HK-2 (cell line): ENCODE measurements around the gene RAC3.
"Not testable (repeated sequence)": the region's sequence is repeated elsewhere in the genome, so short reads cannot be mapped to it uniquely, and the experiment has no call there.

ENCODE experiments used
- DNase-seq: peaks from one replicate; pipeline ENCODE4 v3.0.0-alpha.2; 2018; ENCODE audit not compliant: unreplicated experiment

RAC3 gene

DNA sequence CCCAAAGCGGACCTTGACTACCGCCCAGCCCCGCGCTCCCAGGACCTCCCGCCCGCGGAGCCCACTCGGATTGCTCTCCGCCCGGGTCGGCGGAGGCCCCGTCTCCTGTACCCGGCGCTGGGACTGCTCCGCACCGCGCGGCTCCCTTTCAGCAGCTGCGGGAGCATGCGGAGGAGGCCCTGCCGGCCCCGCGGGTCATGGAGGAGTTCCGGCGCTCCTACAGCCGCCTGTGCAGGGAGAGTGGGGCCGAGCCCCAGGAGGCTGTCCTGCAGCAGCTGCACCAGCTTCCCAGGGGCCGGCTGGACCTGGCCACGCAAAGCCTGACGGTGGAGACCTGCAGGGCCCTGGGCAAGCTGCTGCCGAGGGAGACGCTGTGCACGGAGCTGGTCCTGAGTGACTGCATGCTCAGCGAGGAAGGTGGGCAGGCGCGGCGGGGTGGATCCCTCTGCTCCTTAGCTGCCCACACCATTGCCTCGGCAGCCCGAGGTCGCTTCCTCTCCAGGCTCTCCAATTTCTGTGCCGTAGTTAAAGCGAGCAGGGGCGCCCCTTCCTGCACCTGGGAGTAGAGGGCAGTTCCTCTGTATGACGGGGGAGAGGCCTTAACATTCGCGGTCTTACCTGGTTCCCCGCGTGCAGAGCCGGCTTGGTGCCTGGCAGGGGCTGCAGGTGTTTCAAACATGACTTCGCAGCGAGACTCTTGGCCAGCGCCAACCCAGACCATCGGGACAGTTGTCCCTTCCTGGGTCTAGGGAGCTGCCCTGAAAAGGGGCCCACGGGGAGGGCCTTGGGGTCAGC is 7.8 kb upstream of the RAC3 start:
- DNase-seq, result peak; percentile 48

DNA sequence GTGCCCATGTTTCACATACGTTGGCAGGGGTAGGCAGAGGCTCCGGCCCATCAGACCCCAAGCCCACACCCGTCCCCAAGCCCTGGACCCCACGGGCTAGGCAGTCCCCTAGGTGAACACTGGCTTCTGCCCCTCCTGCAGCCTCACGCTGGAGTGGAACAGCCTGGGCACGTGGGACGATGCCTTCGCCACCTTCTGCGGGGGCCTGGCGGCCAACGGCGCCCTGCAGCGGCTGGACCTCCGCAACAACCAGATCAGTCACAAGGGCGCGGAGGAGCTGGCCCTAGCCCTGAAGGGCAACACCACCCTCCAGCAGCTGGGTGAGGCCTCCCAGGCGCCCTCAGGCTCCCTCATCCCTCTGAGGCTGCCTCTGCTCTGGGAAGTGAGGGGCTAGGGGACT is 6.6 kb upstream of the RAC3 start:
- DNase-seq, result no peak

DNA sequence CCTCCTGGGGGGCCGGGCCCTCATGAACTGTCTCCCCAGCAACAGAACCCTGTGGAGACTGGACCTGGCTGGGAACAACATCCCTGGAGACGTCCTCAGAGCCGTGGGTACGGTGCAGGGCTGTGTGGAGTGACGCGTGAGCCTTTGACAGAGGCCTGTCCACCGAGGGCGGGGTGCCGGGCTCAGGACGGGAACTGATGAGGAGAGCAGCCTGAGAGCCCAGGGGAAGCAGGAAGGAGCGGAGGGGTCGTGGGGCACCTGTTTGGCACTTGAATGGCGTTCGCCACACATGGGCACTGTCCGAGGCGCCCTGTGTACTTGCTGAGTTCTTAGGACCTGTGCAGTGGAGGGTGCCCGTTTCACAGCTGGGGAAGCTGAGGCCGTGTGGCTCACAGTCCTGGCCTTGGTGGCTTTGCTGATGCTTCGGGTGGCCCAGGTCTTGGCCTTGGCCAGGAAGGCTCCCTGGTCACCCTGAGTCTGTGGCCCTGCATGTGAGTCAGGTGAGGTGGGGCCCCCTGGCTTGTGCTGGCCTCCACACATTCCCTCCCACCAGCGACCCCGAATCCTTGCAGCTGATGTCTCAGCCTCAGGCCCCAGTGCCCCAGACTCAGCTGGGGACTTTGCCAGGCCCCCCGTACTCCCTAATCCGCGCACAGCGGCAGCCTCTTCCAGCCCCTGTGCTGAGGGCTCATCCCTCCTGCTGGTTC is 5.9 kb upstream of the RAC3 start:
- DNase-seq, result no peak

DNA sequence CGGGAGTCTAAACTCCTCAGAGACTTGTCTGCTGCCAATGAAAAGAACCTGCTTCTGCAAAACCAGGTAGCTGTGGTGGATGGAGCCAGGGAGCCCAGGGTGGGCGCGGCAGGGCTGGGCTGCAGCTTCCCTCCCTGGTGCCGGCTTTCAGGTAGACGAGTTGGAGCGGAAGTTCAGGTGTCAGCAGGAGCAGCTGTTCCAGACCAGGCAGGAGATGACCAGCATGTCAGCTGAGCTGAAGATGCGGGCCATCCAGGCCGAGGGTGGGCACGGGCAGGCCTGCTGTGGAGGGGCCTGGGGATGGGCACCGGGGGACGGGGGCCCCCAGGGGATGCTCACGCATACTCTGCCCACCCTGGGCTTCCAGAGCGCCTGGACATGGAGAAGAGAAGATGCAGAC is 3.2 kb upstream of the RAC3 start:
- DNase-seq, result no peak

DNA sequence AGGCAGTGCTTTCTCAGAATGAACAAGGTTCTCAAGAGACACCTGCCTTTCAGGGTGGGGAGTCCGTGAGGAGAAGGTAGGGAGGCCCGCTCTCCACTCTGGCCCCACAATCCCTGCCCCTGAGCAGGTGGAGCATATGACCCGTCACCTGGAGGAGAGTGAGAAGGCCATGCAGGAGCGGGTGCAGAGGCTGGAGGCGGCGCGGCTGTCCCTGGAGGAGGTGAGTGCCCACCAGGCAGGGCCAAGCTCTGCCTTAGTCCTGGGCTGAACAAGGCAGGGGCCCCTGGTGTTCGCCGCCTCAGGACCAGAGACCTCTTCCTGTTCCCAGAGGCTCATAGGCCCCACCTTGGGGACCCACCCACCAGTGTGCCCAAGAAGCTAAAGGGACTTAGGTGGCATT is 2.5 kb upstream of the RAC3 start:
- DNase-seq, result no peak

DNA sequence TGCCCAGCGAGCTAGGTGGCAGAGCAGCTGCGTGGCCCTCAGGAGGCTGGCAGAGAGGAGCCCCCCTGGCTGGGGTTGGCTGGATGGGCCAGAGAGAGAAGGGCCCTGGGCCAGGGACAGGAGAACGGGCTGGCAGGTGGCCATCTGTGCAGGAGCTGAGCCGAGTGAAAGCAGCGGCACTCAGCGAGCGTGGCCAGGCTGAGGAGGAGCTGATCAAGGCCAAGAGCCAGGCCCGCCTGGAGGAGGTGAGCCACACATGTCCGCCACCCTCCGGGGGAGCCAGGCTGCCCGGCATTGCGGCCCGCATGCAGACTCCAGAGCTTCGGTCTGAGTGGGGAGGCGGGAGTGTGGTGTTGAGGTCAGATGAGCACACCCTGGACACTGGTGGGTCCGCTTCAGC is 2.1 kb upstream of the RAC3 start:
- no peak for DNase-seq

DNA sequence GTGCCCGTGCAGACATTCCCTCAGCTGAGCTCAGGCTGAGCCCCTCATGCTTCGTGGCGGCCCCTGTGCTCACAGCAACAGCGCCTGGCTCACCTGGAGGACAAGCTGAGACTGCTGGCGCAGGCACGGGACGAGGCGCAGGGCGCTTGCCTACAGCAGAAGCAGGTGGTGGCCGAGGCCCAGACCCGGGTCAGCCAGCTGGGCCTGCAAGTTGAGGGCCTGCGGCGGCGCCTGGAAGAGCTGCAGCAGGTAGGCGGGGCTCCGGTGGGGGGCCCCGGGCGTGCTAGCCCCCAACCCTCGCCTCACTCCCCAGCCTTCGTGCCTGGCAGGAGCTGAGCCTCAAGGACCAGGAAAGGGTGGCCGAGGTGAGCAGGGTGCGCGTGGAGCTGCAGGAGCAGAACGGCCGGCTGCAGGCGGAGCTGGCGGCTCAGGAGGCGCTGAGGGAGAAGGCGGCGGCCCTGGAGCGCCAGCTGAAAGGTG is 1.4 kb upstream of the RAC3 start:
- DNase-seq, result no peak

DNA sequence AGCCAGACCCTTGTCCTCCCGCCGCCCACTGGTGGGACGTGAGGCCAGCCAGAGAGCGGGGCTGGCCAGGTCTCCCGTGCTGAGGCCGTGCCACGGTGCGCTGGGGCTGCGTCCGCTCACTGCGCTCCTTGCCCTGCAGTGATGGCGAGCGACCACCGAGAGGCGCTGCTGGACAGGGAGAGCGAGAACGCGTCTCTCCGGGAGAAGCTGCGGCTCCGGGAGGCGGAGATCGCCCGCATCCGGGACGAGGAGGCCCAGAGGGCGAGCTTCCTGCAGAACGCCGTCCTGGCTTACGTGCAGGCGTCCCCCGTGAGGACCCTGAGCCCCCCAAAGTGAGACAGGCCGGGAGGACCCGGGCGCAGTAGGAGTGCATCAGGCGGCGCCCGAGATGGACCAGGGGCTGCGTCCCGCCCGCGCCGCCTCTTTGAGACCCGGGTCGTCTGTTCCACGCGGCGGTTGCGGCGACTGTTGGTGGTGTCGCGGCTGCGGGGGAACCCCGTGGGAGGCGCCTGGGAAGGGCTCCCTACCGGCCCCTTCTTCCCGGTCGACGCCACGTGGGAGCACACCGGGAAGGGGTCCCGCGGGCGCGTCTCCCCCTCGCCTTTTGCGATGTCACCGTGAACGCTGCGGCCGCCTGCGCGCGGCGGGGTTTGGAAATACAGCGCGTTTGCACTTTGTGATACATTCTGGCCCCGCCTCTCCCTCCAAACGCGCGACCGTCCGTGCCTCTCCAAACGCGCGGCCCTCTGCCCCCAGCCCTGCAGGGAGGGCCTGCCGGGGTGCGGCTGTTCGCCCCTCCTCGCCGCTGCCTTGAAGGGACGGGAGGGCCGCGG is 792 bp upstream of the RAC3 start:
- peak; percentile 91 for DNase-seq

DNA sequence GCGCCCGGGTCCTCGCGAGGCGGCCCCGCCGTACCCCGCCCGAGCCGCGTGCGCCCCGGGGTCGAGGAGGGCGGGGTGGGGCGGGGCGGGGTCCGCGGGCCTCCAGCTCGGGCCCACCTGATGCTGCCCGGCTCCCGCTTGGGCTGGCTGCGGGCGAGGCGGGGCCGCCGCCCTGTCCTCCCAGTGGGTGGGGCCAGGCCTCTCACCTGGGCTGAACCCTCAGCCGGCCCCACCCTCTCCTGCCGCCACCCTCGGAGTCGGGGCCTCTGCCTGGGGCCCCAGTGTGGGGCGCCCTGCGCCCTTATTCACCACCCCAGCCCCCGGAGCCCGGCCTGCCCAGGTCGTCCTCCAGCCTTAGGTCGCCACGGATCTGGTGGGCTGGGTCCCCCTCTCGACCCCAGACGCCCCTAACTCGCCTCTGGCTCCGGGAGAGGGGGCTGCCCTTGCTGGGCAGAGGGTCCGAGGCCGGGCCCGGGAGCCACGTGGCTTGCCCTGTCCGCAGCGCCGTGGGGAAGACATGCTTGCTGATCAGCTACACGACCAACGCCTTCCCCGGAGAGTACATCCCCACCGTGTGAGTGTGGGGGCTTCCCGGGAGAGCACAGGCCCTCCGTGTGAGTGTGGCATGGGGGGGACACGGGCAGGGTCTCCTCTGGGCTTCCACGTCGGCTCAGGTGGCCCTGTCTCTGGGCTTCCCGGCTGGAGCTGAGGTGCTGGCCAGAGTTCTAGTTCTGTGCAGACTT is 578 bp downstream of the RAC3 start:
- DNase-seq, result no peak

DNA sequence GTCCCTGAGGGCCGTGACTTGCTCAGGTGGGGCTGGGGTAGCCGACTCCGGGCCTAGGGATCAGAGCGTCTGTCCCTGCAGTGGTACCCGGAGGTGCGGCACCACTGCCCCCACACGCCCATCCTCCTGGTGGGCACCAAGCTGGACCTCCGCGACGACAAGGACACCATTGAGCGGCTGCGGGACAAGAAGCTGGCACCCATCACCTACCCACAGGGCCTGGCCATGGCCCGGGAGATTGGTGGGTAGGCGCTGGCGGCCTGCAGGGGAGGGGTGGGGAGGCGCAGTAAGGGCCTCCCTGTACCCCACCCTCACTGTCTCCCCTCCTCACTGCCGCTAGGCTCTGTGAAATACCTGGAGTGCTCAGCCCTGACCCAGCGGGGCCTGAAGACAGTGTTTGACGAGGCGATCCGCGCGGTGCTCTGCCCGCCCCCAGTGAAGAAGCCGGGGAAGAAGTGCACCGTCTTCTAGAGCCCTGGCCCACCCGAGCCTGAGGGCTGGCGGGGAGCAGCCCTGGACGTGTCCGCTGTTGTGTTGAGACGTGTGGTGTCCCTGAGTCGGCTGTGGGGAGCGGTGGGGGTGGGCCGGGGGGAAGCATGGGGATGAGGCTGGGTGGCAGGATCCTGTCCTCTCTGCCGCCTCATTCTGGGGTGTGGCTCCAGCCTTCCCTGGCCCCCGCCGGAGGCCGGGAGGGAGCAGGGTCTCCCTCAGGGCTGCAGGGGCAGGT is 2.0 kb downstream of the RAC3 start:
- no peak for DNase-seq

DNA sequence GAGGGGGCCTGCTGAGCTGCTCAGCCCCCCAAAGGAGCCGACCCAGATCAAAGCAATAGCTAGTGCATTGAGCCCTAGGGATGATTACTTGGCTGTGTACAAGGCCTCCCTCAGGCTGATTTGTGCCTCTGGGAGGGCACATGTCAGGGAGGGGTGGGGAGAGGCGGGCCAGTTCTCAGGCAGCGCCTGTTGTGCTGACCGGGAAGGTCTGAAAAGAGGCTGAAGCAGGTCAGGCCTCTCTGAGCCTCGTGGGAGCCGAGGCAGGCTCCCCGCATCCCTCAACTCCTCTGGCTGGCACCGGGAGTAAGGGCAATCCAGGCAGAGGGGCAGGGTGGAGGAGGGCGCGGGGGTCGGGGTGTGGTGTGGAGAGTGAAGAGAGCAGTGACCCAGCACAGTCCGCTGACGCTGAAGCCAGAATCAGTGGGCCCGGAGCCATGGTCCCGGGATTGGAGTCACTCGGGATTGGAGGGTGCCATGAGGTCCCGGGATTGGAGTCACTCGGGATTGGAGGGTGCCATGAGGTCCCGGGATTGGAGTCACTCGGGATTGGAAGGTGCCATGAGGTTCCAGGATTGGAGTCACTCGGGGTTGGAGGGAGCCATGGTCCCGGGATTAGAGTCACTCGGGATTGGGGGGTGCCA is 3.0 kb downstream of the RAC3 start:
- no peak for DNase-seq

DNA sequence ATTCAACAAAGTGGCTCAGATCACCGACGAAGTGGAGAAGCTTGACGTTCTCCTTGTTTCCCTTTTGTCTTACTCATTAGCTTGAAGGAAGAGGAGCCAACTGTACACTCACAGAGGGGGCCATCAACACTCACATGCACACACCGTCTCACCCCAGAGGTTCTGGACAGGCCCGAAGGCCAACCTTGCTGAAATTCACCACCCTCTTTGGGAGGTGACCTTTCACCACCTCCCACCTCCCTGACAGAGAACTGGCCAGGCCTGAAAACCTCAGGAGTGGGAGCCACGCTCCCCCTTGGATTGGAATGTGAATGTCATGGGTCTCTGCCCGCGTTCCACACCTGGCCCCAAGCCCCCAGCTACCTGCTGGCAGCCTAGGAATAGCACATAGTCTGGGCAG is 4.0 kb downstream of the RAC3 start:
- no peak for DNase-seq

DNA sequence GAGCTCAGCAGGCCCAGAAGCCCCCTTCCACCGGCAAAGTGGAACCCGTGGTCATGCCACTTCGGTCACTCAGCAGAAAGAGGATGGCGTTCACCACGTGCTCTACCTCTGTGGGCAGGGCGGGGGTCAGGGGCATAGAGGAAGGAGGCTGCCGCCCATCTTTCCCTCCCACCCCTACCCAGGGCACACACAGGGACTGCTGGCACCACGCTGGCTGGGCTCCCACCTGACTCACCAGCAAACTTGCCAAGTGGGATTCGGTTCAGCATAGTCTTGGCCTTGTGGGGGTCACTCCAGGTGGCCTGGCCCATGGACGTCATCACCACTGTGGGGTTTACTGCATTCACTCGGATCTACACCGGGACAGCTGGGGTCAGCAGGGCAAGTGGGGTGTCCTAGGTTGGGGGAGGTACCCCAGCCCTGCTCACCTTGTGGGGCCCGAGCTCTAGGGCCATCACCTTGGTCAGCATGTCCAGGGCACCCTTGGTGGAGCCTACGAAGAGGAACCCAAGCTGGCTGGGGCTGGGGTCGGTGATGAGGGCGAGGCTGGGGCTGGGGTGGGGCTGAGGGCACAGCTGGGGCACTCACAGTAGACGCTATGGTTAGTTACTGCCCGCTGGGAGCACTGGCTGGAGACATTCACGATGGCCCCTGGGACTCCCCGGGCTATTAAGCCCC is 4.6 kb downstream of the RAC3 start:
- no peak for DNase-seq

DNA sequence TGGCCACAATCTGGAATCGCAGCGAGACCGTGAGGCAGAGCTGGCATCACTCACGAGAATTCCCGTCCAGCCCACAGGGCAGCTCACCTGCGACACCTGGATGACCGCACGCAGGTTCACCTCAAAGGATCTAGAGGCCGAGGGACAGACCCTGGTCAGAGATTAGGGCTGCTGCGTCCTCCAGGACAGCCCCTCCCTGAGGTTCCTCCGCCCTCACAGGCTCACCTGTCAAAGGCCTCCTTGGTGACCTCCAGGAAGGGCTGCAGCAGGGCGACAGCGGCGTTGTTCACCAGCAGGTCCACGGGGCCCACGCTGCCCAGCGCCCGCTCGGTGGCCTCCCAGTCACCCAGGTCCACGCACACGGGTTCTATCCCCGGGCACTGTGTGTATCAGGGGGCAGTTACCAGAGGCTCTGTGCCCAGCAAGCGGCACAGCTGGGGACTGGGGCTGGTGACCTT is 5.2 kb downstream of the RAC3 start:
- no peak for DNase-seq

DNA sequence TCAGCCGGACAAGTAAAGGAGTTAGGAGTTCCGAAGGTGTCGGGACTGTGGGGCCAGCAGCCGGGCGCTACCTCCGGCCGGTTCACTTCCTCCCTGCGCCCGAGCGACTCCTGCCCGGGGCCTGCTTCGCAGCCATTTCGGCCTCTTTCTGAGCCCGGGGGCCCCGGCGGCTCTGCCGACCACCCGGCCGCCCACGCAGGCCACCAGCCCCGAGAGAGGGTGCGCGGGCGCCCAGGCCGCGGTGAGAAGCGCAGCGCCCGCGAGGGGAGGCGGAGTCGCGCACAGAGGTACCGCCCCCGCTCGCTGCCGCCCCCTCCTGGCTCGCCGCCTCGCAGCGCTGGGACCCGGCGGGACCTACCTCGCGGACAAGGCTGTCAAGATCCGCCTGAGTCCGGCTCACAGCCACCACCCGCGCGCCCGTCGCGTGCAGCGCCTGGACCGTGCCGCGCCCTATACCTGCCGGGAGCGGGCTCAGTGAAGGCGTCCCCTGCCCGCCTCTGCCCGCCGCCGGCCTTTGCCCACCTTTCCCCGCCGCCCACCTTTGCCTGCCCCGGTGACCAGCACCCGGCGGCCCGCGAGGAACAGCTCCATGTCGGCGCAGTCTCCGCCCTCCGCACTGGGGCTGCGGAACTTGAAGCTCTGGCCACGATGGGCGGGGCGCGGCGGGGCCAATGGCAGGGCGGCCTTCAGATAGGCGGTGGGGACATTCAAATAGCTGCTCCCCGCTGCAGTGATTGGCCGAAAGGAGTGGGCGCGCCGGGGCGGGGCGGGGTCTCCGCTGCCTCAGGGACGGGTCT is 5.8 kb downstream of the RAC3 start, which contains the start of gene DCXR:
Gene DCXR, minus strand, starts transcription at position 606 of the 797 bp plus-strand sequence. Its CDS starts 15 bp downstream, at position 591.
- DNase-seq, result peak; percentile 96

DNA sequence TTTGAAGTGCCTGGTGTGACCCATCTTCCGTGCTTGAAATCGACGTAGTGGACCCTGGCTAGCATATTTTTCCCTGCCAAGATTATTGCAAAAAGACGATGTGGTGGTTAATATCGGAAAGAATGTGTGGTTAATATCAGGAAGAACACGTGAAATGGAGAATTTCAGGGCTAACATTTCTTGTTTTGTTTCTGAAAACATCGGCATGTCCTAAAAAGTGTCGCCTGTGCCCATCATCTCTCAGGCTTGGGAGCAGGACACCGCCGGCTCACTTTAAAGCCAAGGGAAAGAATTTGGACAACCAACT is 6.4 kb downstream of the RAC3 start:
- DNase-seq, result no peak

DNA sequence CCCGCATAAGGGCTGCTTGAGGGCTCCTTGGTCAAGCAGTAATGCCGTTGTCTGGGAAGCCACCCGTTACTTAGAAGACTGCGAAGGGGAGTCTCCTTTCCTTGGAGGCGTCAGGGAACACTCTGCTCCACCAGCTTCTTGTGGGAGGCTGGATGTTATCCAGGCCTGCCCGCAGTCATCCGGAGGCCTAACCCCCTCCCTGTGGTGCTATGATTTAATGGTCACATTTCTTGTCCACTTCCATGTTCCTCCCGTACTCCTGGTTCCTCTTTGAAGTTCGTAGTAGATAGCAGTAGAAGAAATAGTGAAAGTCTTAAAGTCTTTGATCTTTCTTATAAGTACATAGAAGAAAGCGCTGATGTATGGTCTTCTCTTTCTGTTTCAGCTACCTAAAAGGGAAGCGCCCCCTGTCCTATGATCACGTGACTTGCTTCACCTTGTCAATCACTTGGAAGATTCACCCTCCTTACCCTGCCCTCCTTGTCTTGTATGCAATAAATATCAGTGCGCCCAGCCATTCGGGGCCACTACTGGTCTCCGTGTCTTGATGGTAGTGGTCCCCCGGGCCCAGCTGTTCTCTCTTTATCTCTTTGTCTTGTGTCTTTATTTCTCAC is 7.4 kb downstream of the RAC3 start:
- DNase-seq, result not testable (repeated sequence)

DNA sequence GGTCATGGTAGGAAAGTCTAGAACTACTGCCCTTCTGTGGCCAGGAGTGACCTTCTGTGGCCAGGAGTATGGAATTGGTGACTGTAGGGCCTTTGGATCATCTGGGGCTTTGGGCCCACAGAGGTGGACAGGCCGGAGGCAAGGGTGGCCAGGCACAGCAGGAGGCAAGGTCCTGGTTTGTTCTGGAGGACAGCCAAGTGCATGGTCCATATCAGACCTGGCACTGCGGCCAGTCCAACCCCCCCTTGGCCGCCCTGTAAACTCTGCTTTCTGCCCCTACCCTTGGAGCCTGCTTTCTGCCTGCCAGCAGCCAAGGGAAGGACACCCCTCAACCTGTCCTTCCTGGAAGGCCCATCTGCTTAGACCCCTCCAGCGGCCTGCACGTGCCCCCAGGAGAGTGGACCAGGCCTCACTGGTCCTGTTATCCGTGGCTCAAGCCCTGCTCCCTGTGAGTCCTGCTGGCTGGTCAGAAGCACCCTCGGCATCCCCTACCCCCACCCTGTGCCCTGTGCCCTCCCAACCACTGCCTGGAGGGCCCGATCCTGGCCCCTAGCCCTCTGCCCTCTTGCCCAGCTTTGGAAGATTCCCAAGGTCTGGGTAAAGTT is 8.3 kb downstream of the RAC3 start:
- no peak for DNase-seq
